Measurements from ENCODE around the gene RNF214.

DNA sequence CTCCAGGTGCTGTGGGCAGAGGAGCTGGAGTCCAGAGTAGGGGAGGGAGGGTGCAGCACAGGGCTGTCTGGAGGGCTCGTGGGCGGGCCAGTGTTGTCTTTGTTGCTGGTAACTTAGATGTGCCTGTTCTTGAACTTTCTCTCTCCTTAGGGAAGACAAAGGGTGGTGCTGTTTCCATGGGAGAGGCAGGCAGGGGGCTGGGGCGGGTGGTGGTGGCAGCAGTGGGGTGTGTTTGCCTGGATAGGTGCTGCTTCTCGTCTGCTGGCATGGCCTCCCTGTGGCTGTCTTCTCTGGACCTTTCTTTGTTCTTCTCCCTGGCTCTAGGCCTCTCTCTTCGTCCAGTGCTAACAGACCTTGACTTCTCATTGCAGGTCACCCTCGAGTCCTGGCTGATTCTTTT, 45.5 kb upstream of the RNF214 start:
- TF ChIP-seq CTCF (IDR thresholded peaks at IDR 0.05; ENCODE audit: low read depth, low read length) = no peak
- TF ChIP-seq EZH2phosphoT487 (IDR thresholded peaks at IDR 0.05; ENCODE audit: low read depth) = no peak
